Activated naive CD8-positive, alpha-beta T cell treated with anti-CD3 and anti-CD28 coated beads, Interleukin-2, amount 50 U/mL, for 16 hours (primary cell): ENCODE measurements around the gene DPF3.
"Not testable (repeated sequence)": the region's sequence is repeated elsewhere in the genome, so short reads cannot be mapped to it uniquely, and the experiment has no call there.

ENCODE experiments used
- DNase-seq: peaks from one replicate; pipeline ENCODE4 v3.0.0-alpha.2; 2020; ENCODE audit warnings: low read depth, low spot score

The DPF3 gene

GRCh38 chr14:72880820-72881219, 13.1 kb downstream of the DPF3 start:
- no peak for DNase-seq

- no peak for DNase-seq
Observed at GRCh38 chr14:72880164-72880563, 13.7 kb downstream of the DPF3 start.

- DNase-seq: no peak
Observed at GRCh38 chr14:72879431-72879830, 14.5 kb downstream of the DPF3 start.

GRCh38 chr14:72878746-72879145, 15.2 kb downstream of the DPF3 start:
- no peak for DNase-seq

- no peak for DNase-seq
Observed at GRCh38 chr14:72876710-72877063, 17.2 kb downstream of the DPF3 start.

- DNase-seq: no peak
Observed at GRCh38 chr14:72876005-72876709, 17.7 kb downstream of the DPF3 start.

- not testable (repeated sequence) for DNase-seq
Observed at GRCh38 chr14:72870878-72871277, 23.0 kb downstream of the DPF3 start.

- DNase-seq: no peak
Observed at GRCh38 chr14:72869407-72870329, 24.2 kb downstream of the DPF3 start.

- DNase-seq: no peak
Observed at GRCh38 chr14:72868500-72868899, 25.4 kb downstream of the DPF3 start.

GRCh38 chr14:72864712-72865365, 29.1 kb downstream of the DPF3 start:
- no peak for DNase-seq

- no peak for DNase-seq
Observed at GRCh38 chr14:72863216-72864006, 30.5 kb downstream of the DPF3 start.

- DNase-seq: no peak
Observed at GRCh38 chr14:72856530-72857266, 37.2 kb downstream of the DPF3 start.

- no peak for DNase-seq
Observed at GRCh38 chr14:72855913-72856312, 38.0 kb downstream of the DPF3 start.

GRCh38 chr14:72852194-72852593, 41.7 kb downstream of the DPF3 start:
- no peak for DNase-seq

GRCh38 chr14:72851635-72852034, 42.3 kb downstream of the DPF3 start:
- no peak for DNase-seq

- no peak for DNase-seq
Observed at GRCh38 chr14:72850360-72850759, 43.5 kb downstream of the DPF3 start.

GRCh38 chr14:72849222-72849621, 44.7 kb downstream of the DPF3 start:
- no peak for DNase-seq

- no peak for DNase-seq
Observed at GRCh38 chr14:72847721-72848120, 46.2 kb downstream of the DPF3 start.

GRCh38 chr14:72845683-72846082, 48.2 kb downstream of the DPF3 start:
- DNase-seq: no peak

- no peak for DNase-seq
Observed at GRCh38 chr14:72845196-72845595, 48.7 kb downstream of the DPF3 start.

GRCh38 chr14:72844524-72844923, 49.4 kb downstream of the DPF3 start:
- no peak for DNase-seq
